ENCODE measurements around the gene SALL3.

The SALL3 gene

GRCh38 chr18:78995740-78996395, 16.2 kb downstream of the SALL3 start:
- H2BK120ac ChIP-seq (ENCODE audit: insufficient read depth, low read length, poor library complexity), result no peak overlapping the region
- no peak overlapping the region for H2AFZ ChIP-seq (ENCODE audit: insufficient read depth, low read length, poor library complexity)
- H3K9ac ChIP-seq (ENCODE audit: low read length), result no peak overlapping the region
- H3K79me1 ChIP-seq (ENCODE audit: low read length), result no peaks in the 10 kb centered on the region
- H3K4me2 ChIP-seq (ENCODE audit: low read length), result no peak overlapping the region
- DNase-seq, result no peak
- WGBS (ENCODE audit: extremely low coverage, insufficient coverage, insufficient read length), result no CpG with 5 or more reads among the region's 22 CpGs
- no peak overlapping the region for H2AK5ac ChIP-seq (ENCODE audit: low read length)
- H3K4ac ChIP-seq (ENCODE audit: low read depth, low read length), result no peak overlapping the region
- peaks cover 18 to 19% of the 10 kb centered on the region in 2 experiments for H3K36me3 ChIP-seq (ENCODE audit: control insufficient read depth in 1 of 2, insufficient read depth in 2 of 2, low read length in 2 of 2)
- no peak overlapping the region for H3K14ac ChIP-seq (ENCODE audit: low read length)
- H3K4me3 ChIP-seq (ENCODE audit: low read depth, low read length), result no peak overlapping the region
- H3K27ac ChIP-seq (ENCODE audit: low read depth, low read length), result no peak overlapping the region
- no peaks in the 10 kb centered on the region for H3K4me1 ChIP-seq (ENCODE audit: control insufficient read depth in 1 of 2, insufficient read depth in 2 of 2, low read length in 2 of 2)
- H3K23ac ChIP-seq (ENCODE audit: low read length), result no peak overlapping the region
- H4K12ac ChIP-seq (ENCODE audit: low read depth, low read length), result no peak overlapping the region
- no peak overlapping the region for H4K8ac ChIP-seq (ENCODE audit: low read depth, low read length)
- H2BK12ac ChIP-seq (ENCODE audit: low read length), result no peak overlapping the region
- H3K79me2 ChIP-seq (ENCODE audit: control insufficient read depth, insufficient read depth, low read length, poor library complexity), result no peaks in the 10 kb centered on the region
- H4K91ac ChIP-seq (ENCODE audit: low read depth, low read length), result no peak overlapping the region
- H3K27me3 ChIP-seq (ENCODE audit: insufficient read depth, low read length), result no peaks in the 10 kb centered on the region
- H2BK5ac ChIP-seq (ENCODE audit: low read depth, low read length, poor library complexity), result no peak overlapping the region
- no peaks in the 10 kb centered on the region for H3K9me3 ChIP-seq (ENCODE audit: insufficient read depth, low read depth, low read length)
- no peak overlapping the region for H3K18ac ChIP-seq (ENCODE audit: low read length)

GRCh38 chr18:78996741-78997490, 17.3 kb downstream of the SALL3 start:
- Histone ChIP-seq H2AK5ac (ENCODE audit: low read length) (no peak overlapping the region), H3K23ac (ENCODE audit: low read length) (no peak overlapping the region), H3K79me2 (ENCODE audit: control insufficient read depth, insufficient read depth, low read length, poor library complexity) (no peaks in the 10 kb centered on the region), H3K4ac (ENCODE audit: low read depth, low read length) (no peak overlapping the region), H4K91ac (ENCODE audit: low read depth, low read length) (no peak overlapping the region), H3K27me3 (ENCODE audit: insufficient read depth, low read length) (no peaks in the 10 kb centered on the region), H4K8ac (ENCODE audit: low read depth, low read length) (no peak overlapping the region), H3K4me2 (ENCODE audit: low read length) (no peak overlapping the region), H3K36me3 (ENCODE audit: control insufficient read depth in 1 of 2, insufficient read depth in 2 of 2, low read length in 2 of 2) (peaks cover 18 to 19% of the 10 kb centered on the region in 2 experiments), H3K9me3 (ENCODE audit: insufficient read depth, low read depth, low read length) (no peaks in the 10 kb centered on the region), H3K18ac (ENCODE audit: low read length) (no peak overlapping the region), H3K9ac (ENCODE audit: low read length) (no peak overlapping the region), H2AFZ (ENCODE audit: insufficient read depth, low read length, poor library complexity) (no peak overlapping the region), H2BK120ac (ENCODE audit: insufficient read depth, low read length, poor library complexity) (no peak overlapping the region), H2BK12ac (ENCODE audit: low read length) (no peak overlapping the region), H3K79me1 (ENCODE audit: low read length) (no peaks in the 10 kb centered on the region), H3K4me3 (ENCODE audit: low read depth, low read length) (no peak overlapping the region), H4K12ac (ENCODE audit: low read depth, low read length) (no peak overlapping the region), H3K4me1 (ENCODE audit: control insufficient read depth in 1 of 2, insufficient read depth in 2 of 2, low read length in 2 of 2) (no peaks in the 10 kb centered on the region), H3K27ac (ENCODE audit: low read depth, low read length) (no peak overlapping the region), H2BK5ac (ENCODE audit: low read depth, low read length, poor library complexity) (no peak overlapping the region), H3K14ac (ENCODE audit: low read length) (no peak overlapping the region)
- DNase-seq, result no peak
- WGBS (ENCODE audit: extremely low coverage, insufficient coverage, insufficient read length), result no CpG with 5 or more reads among the region's 44 CpGs

GRCh38 chr18:78998371-78999071, 18.9 kb downstream of the SALL3 start:
- Histone ChIP-seq H3K14ac (ENCODE audit: low read length) (no peak overlapping the region), H3K4me1 (ENCODE audit: control insufficient read depth in 1 of 2, insufficient read depth in 2 of 2, low read length in 2 of 2) (no peaks in the 10 kb centered on the region), H3K79me1 (ENCODE audit: low read length) (no peaks in the 10 kb centered on the region), H3K9me3 (ENCODE audit: insufficient read depth, low read depth, low read length) (no peaks in the 10 kb centered on the region), H2BK12ac (ENCODE audit: low read length) (no peak overlapping the region), H2AK5ac (ENCODE audit: low read length) (no peak overlapping the region), H3K4me2 (ENCODE audit: low read length) (no peak overlapping the region), H4K91ac (ENCODE audit: low read depth, low read length) (no peak overlapping the region), H3K23ac (ENCODE audit: low read length) (no peak overlapping the region), H4K8ac (ENCODE audit: low read depth, low read length) (no peak overlapping the region), H3K18ac (ENCODE audit: low read length) (no peak overlapping the region), H2AFZ (ENCODE audit: insufficient read depth, low read length, poor library complexity) (no peak overlapping the region), H3K4me3 (ENCODE audit: low read depth, low read length) (no peak overlapping the region), H3K4ac (ENCODE audit: low read depth, low read length) (no peak overlapping the region), H3K27me3 (ENCODE audit: insufficient read depth, low read length) (no peaks in the 10 kb centered on the region), H2BK120ac (ENCODE audit: insufficient read depth, low read length, poor library complexity) (no peak overlapping the region), H3K27ac (ENCODE audit: low read depth, low read length) (no peak overlapping the region), H3K79me2 (ENCODE audit: control insufficient read depth, insufficient read depth, low read length, poor library complexity) (no peaks in the 10 kb centered on the region), H3K9ac (ENCODE audit: low read length) (no peak overlapping the region), H2BK5ac (ENCODE audit: low read depth, low read length, poor library complexity) (no peak overlapping the region), H3K36me3 (ENCODE audit: control insufficient read depth in 1 of 2, insufficient read depth in 2 of 2, low read length in 2 of 2) (peaks cover 13 to 14% of the 10 kb centered on the region in 2 experiments), H4K12ac (ENCODE audit: low read depth, low read length) (no peak overlapping the region)
- no CpG with 5 or more reads among the region's 18 CpGs for WGBS (ENCODE audit: extremely low coverage, insufficient coverage, insufficient read length)
- DNase-seq, result no peak

- H4K8ac ChIP-seq (ENCODE audit: low read depth, low read length), result no peak overlapping the region
- no peaks in the 10 kb centered on the region for H3K9me3 ChIP-seq (ENCODE audit: insufficient read depth, low read depth, low read length)
- no peak overlapping the region for H4K91ac ChIP-seq (ENCODE audit: low read depth, low read length)
- no peaks in the 10 kb centered on the region for H3K79me2 ChIP-seq (ENCODE audit: control insufficient read depth, insufficient read depth, low read length, poor library complexity)
- no peaks in the 10 kb centered on the region for H3K4me1 ChIP-seq (ENCODE audit: control insufficient read depth in 1 of 2, insufficient read depth in 2 of 2, low read length in 2 of 2)
- no peak overlapping the region for H2AK5ac ChIP-seq (ENCODE audit: low read length)
- DNase-seq, result no peak
- no peak overlapping the region for H2BK12ac ChIP-seq (ENCODE audit: low read length)
- H4K12ac ChIP-seq (ENCODE audit: low read depth, low read length), result no peak overlapping the region
- H3K9ac ChIP-seq (ENCODE audit: low read length), result no peak overlapping the region
- H3K14ac ChIP-seq (ENCODE audit: low read length), result no peak overlapping the region
- peak overlapping the region; percentile 10 for H3K4me2 ChIP-seq (ENCODE audit: low read length)
- no peak overlapping the region for H2BK120ac ChIP-seq (ENCODE audit: insufficient read depth, low read length, poor library complexity)
- H2AFZ ChIP-seq (ENCODE audit: insufficient read depth, low read length, poor library complexity), result no peak overlapping the region
- H3K27me3 ChIP-seq (ENCODE audit: insufficient read depth, low read length), result no peaks in the 10 kb centered on the region
- no peak overlapping the region for H3K27ac ChIP-seq (ENCODE audit: low read depth, low read length)
- no peak overlapping the region for H3K4ac ChIP-seq (ENCODE audit: low read depth, low read length)
- H3K18ac ChIP-seq (ENCODE audit: low read length), result no peak overlapping the region
- no peak overlapping the region for H3K23ac ChIP-seq (ENCODE audit: low read length)
- peaks cover 7 to 10% of the 10 kb centered on the region in 2 experiments for H3K36me3 ChIP-seq (ENCODE audit: control insufficient read depth in 1 of 2, insufficient read depth in 2 of 2, low read length in 2 of 2)
- no peaks in the 10 kb centered on the region for H3K79me1 ChIP-seq (ENCODE audit: low read length)
- no peak overlapping the region for H3K4me3 ChIP-seq (ENCODE audit: low read depth, low read length)
- no CpG with 5 or more reads among the region's 8 CpGs for WGBS (ENCODE audit: extremely low coverage, insufficient coverage, insufficient read length)
- no peak overlapping the region for H2BK5ac ChIP-seq (ENCODE audit: low read depth, low read length, poor library complexity)
Measured at GRCh38 chr18:78999939-79000338, 20.3 kb downstream of the SALL3 start.

Measured in trophoblast cell (in vitro differentiated cells and primary cell).